Left ventricle myocardium superior (tissue), 1 donor: ENCODE results near the gene MKI67. TPM values are rescaled to one million over a fixed set of nuclear protein-coding genes. Genes with fewer than 3 reads are reported as not detected.
A peak's percentile ranks its signal among the peaks of the same experiment; 100 is the strongest.

Experiments used
- ATAC-seq: fragments of 200-7000 bp; cut with Tn5 transposase; one replicate; pipeline ENCODE4 v1.9.1; 2020; ENCODE audit warnings: mild to moderate bottlenecking, moderate library complexity
- DNase-seq: peaks from one replicate; pipeline ENCODE4 v3.0.0-alpha.2; 2020
- intact Hi-C: fragments of 100-400 bp; cut with micrococcal nuclease; formaldehyde crosslinking; loops from one replicate; pipeline ENCODE4 v1.11.0; 2022
- total RNA-seq: library from RNA; stranded (reverse); fragmentation: NEBNext Ultra II Directional; extraction: Animal tissue kit (Norgen Biotek cat#: 25700); gene quantifications from one replicate; pipeline ENCODE4 v1.2.1, GENCODE V29; 2021
- donor health status: DM: no; HTN: yes; CAD: no; lungs with severe emphysema.

MKI67 gene
- total RNA-seq, 1 donor from 2014 or later = 1.3 TPM

- DNase-seq (no peak), ATAC-seq (no peak)
- intact Hi-C loops = loop anchor here (5.0 to 10.0 kb wide), 2 partner anchors 35 to 167 kb away; partner anchors contain the start of gene PTPRE
Observed at GRCh38 chr10:128072046-128072445, 54.2 kb downstream of the MKI67 start.

- DNase-seq (no peak), ATAC-seq (no peak)
- intact Hi-C loops = loop anchor here (5.0 to 10.0 kb wide), 2 partner anchors 34 to 167 kb away; partner anchors contain the start of gene PTPRE
Observed at GRCh38 chr10:128071417-128071782, 54.8 kb downstream of the MKI67 start.

- intact Hi-C loops = loop anchor here (5.0 to 10.0 kb wide), 2 partner anchors 34 to 166 kb away; partner anchors contain the start of gene PTPRE
- DNase-seq = no peak
- no peak for ATAC-seq
Observed at GRCh38 chr10:128070721-128071416, 55.4 kb downstream of the MKI67 start.

GRCh38 chr10:128070161-128070560, 56.1 kb downstream of the MKI67 start:
- no peak for DNase-seq
- intact Hi-C loops = loop anchor here (5.0 to 10.0 kb wide), 2 partner anchors 33 to 165 kb away; partner anchors contain the start of gene PTPRE
- ATAC-seq = no peak

- intact Hi-C loops = loop anchor here (5.0 to 10.0 kb wide), 2 partner anchors 32 to 165 kb away; partner anchors contain the start of gene PTPRE
- DNase-seq (peak; percentile 67), ATAC-seq (peak; percentile 66)
Observed at GRCh38 chr10:128069351-128070051, 56.7 kb downstream of the MKI67 start.

GRCh38 chr10:128068398-128069285, 57.6 kb downstream of the MKI67 start:
- DNase-seq = no peak
- intact Hi-C loops = no loop called here
- ATAC-seq = no peak

- DNase-seq = no peak
- intact Hi-C loops = no loop called here
- ATAC-seq = no peak
Observed at GRCh38 chr10:128067691-128068397, 58.4 kb downstream of the MKI67 start.

GRCh38 chr10:128066870-128067382, 59.3 kb downstream of the MKI67 start:
- intact Hi-C loops = no loop called here
- DNase-seq (no peak), ATAC-seq (no peak)

GRCh38 chr10:128065881-128066534, 60.2 kb downstream of the MKI67 start:
- ATAC-seq (no peak), DNase-seq (no peak)
- intact Hi-C loops = no loop called here

GRCh38 chr10:128064970-128065580, 61.1 kb downstream of the MKI67 start:
- intact Hi-C loops = no loop called here
- peak; percentile 56 for ATAC-seq
- no peak for DNase-seq

GRCh38 chr10:128064108-128064969, 61.9 kb downstream of the MKI67 start:
- intact Hi-C loops = no loop called here
- DNase-seq = peak; percentile 71
- ATAC-seq = peak; percentile 72

GRCh38 chr10:128063736-128064107, 62.5 kb downstream of the MKI67 start:
- intact Hi-C loops = no loop called here
- peak; percentile 4 for ATAC-seq
- DNase-seq = no peak

GRCh38 chr10:128062881-128063563, 63.2 kb downstream of the MKI67 start:
- intact Hi-C loops = no loop called here
- DNase-seq = peak; percentile 49
- ATAC-seq = peak; percentile 44

GRCh38 chr10:128062331-128062880, 63.8 kb downstream of the MKI67 start:
- intact Hi-C loops = no loop called here
- no peak for ATAC-seq
- no peak for DNase-seq

- DNase-seq (no peak), ATAC-seq (no peak)
- intact Hi-C loops = no loop called here
Observed at GRCh38 chr10:128061306-128062300, 64.6 kb downstream of the MKI67 start.
